Measurements from ENCODE around the gene CTAG1B. TPM values are rescaled to one million over a fixed set of nuclear protein-coding genes. Genes with fewer than 3 reads are reported as not detected.

The CTAG1B gene
- not detected in 2 replicates for total RNA-seq

DNA sequence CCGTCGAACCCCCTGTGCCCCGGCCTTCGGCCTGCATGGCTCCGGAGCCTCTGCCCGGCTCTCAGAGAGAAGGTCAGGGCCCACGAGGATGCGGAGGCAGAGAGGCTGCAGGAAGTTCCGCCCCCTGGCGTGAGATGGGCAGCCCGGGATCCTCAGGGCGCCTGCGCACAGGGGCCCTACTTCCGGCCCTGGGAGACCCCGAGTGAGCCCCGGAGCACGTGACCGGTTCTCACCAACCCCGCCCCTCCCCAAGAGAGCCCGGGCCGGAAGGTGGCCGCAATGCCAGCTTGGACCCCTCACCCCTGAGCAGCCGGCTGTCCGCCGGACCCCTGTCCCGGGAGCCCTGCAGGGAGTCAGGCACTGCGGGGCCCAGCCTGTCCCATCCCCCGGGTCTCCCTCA lies at the start of gene CTAG1B:
CTAG1B (minus strand) TSS at position 101 of the 400 bp plus-strand sequence; CDS start at position 37, 64 bp downstream.

DNA sequence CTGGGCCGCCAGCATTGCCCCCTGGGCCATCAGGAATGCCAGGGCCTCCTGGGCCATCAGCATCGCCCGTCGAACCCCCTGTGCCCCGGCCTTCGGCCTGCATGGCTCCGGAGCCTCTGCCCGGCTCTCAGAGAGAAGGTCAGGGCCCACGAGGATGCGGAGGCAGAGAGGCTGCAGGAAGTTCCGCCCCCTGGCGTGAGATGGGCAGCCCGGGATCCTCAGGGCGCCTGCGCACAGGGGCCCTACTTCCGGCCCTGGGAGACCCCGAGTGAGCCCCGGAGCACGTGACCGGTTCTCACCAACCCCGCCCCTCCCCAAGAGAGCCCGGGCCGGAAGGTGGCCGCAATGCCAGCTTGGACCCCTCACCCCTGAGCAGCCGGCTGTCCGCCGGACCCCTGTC lies 34.3 kb upstream of the CTAG1B start, which contains the start of gene CTAG2:
CTAG2 (minus strand) TSS at position 167 of the 400 bp plus-strand sequence; CDS start at position 103, 64 bp downstream.

DNA sequence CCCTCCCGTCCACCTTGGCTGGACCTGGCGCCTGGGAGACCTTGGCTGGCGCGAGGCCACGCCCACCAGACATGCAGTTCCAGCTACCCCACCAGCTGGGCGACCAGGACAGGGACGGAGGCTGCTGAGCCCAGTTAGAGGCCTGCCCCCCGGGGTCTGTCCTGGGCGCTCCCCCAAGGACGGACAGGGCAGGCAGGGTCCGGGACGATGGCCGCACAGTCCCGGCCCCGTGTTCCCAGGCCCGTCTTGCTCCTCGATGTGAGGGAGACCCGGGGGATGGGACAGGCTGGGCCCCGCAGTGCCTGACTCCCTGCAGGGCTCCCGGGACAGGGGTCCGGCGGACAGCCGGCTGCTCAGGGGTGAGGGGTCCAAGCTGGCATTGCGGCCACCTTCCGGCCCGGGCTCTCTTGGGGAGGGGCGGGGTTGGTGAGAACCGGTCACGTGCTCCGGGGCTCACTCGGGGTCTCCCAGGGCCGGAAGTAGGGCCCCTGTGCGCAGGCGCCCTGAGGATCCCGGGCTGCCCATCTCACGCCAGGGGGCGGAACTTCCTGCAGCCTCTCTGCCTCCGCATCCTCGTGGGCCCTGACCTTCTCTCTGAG lies 34.4 kb downstream of the CTAG1B start, which contains the start of gene CTAG1A:
CTAG1A (plus strand) TSS at position 549 of the 599 bp plus-strand sequence. CDS start 74 bp downstream, outside the sequence.

Small RNA genes lying within 50 kb of the gene (small RNA-seq; reads per million reads assigned to genes)
- not detected for gene AC244090.1
- not detected for gene AC244107.2

Other genes starting within 250 kb of the CTAG1B start
- gene FLNA, start 244.6 kb downstream of the CTAG1B start, total RNA-seq = 1,743 and 1,971 TPM in 2 replicates
- 34.8 and 40.5 TPM in 2 replicates for gene EMD, start 240.0 kb downstream of the CTAG1B start, total RNA-seq
- 2,325 and 2,873 TPM in 2 replicates for gene RPL10, start 220.9 kb downstream of the CTAG1B start, total RNA-seq
- gene DNASE1L1, start 210.0 kb downstream of the CTAG1B start, total RNA-seq = 55.5 and 61.5 TPM in 2 replicates
- 12.0 and 12.2 TPM in 2 replicates for gene TAFAZZIN, start 207.7 kb downstream of the CTAG1B start, total RNA-seq
- 31.6 and 37.2 TPM in 2 replicates for gene ATP6AP1, start 190.6 kb downstream of the CTAG1B start, total RNA-seq
- gene GDI1, start 182.1 kb downstream of the CTAG1B start, total RNA-seq = 59.5 and 77.8 TPM in 2 replicates
- 30.6 and 36.6 TPM in 2 replicates for gene FAM50A, start 175.1 kb downstream of the CTAG1B start, total RNA-seq
- gene PLXNA3, start 161.0 kb downstream of the CTAG1B start, total RNA-seq = 12.9 and 16.9 TPM in 2 replicates
- 16.5 and 18.2 TPM in 2 replicates for gene LAGE3, start 140.0 kb downstream of the CTAG1B start, total RNA-seq
- 28.0 and 29.6 TPM in 2 replicates for gene UBL4A, start 132.7 kb downstream of the CTAG1B start, total RNA-seq
- 32.5 and 33.3 TPM in 2 replicates for gene SLC10A3, start 128.7 kb downstream of the CTAG1B start, total RNA-seq
- 21.9 and 22.2 TPM in 2 replicates for gene FAM3A, start 103.0 kb downstream of the CTAG1B start, total RNA-seq
- 80.2 and 110 TPM in 2 replicates for gene G6PD, start 72.4 kb downstream of the CTAG1B start, total RNA-seq
- gene IKBKG, start 71.7 kb downstream of the CTAG1B start, total RNA-seq = 12.1 and 13.6 TPM in 2 replicates
- gene CTAG1A, start 34.1 kb downstream of the CTAG1B start, total RNA-seq = not detected in 2 replicates
- not detected in 2 replicates for gene CTAG2, start 34.3 kb upstream of the CTAG1B start, total RNA-seq
- gene GAB3, start 131.8 kb upstream of the CTAG1B start, total RNA-seq = 0.86 and 3.8 TPM in 2 replicates
- 22.2 and 29.5 TPM in 2 replicates for gene DKC1, start 143.6 kb upstream of the CTAG1B start, total RNA-seq
- gene MPP1, start 186.2 kb upstream of the CTAG1B start, total RNA-seq = 16.8 and 18.6 TPM in 2 replicates
- 0.22 TPM in 1 of 2 replicates, not detected in the other for gene SMIM9, start 215.4 kb upstream of the CTAG1B start, total RNA-seq